Fibroblast of skin of right biceps (primary cell): ENCODE data around the gene CD3E.
"Not testable (repeated sequence)": the region's sequence is repeated elsewhere in the genome, so short reads cannot be mapped to it uniquely, and the experiment has no call there.

Experiments used
- DNase-seq: peaks from one replicate; pipeline ENCODE4 v3.0.0-alpha.2; 2013

The CD3E gene

GRCh38 chr11:118291477-118292135 lies 12.9 kb upstream of the CD3E start:
- peak; percentile 23 for DNase-seq

GRCh38 chr11:118294053-118294452 lies 10.5 kb upstream of the CD3E start:
- DNase-seq, result no peak

- no peak for DNase-seq
Observed at GRCh38 chr11:118295199-118295598, 9.3 kb upstream of the CD3E start.

- peak; percentile 26 for DNase-seq
Observed at GRCh38 chr11:118295815-118296454, 8.6 kb upstream of the CD3E start.

GRCh38 chr11:118301600-118302195 lies 2.8 kb upstream of the CD3E start:
- DNase-seq, result no peak

- DNase-seq, result no peak
Observed at GRCh38 chr11:118304227-118304567, 333 bp upstream of the CD3E start.

GRCh38 chr11:118305726-118306125 lies 1.2 kb downstream of the CD3E start:
- DNase-seq, result no peak

GRCh38 chr11:118306556-118306955 lies 2.0 kb downstream of the CD3E start:
- no peak for DNase-seq

GRCh38 chr11:118308995-118309528 lies 4.5 kb downstream of the CD3E start:
- DNase-seq, result not testable (repeated sequence)

GRCh38 chr11:118310271-118310670 lies 5.7 kb downstream of the CD3E start:
- DNase-seq, result no peak

GRCh38 chr11:118310781-118311485 lies 6.4 kb downstream of the CD3E start:
- no peak for DNase-seq

GRCh38 chr11:118311518-118311917 lies 7.0 kb downstream of the CD3E start:
- DNase-seq, result no peak

- no peak for DNase-seq
Observed at GRCh38 chr11:118312328-118312727, 7.8 kb downstream of the CD3E start.

- DNase-seq, result peak; percentile 11
Observed at GRCh38 chr11:118313242-118313641, 8.7 kb downstream of the CD3E start.

- no peak for DNase-seq
Observed at GRCh38 chr11:118314988-118315411, 10.5 kb downstream of the CD3E start.

GRCh38 chr11:118318124-118318523 lies 13.6 kb downstream of the CD3E start:
- no peak for DNase-seq

- no peak for DNase-seq
Observed at GRCh38 chr11:118318581-118319336, 14.2 kb downstream of the CD3E start.

- no peak for DNase-seq
Observed at GRCh38 chr11:118319337-118319707, 14.8 kb downstream of the CD3E start.

- no peak for DNase-seq
Observed at GRCh38 chr11:118320515-118320914, 16.0 kb downstream of the CD3E start.

- DNase-seq, result no peak
Observed at GRCh38 chr11:118321386-118322082, 17.0 kb downstream of the CD3E start.

- no peak for DNase-seq
Observed at GRCh38 chr11:118322721-118323120, 18.2 kb downstream of the CD3E start.

- no peak for DNase-seq
Observed at GRCh38 chr11:118325283-118325682, 20.8 kb downstream of the CD3E start.
